ENCODE results near the gene ZMAT5. TPM values are rescaled to one million over a fixed set of nuclear protein-coding genes. Genes with fewer than 3 reads are reported as not detected.

ZMAT5 gene
- total and polyA plus RNA-seq, 9 of the 15 experiments (the other 6 are each of a cell fraction or from before 2014, with no cell fraction given), result 2.0 to 25.2 (median 11.9) TPM

- 81% methylated on average over 9 of the region's 9 CpGs for WGBS (ENCODE audit: insufficient coverage, low coverage, missing lambda C conversion rate)
- POLR2A ChIA-PET, result interaction anchor here (1.5 kb wide), 1 partner anchor 9 kb away, joined by 4 read pairs; no protein-coding TSS in a partner anchor
- peak; percentile 48; the same call in 2 of the 3 replicates for ATAC-seq
- H3K27me3 ChIP-seq (ENCODE audit: control insufficient read depth in 2 of 2, insufficient read depth in 2 of 2, low read length in 2 of 2), result no peaks in the 10 kb centered on the region
- no peak overlapping the region for H3K4me2 ChIP-seq (ENCODE audit: insufficient read depth, low read length)
- intact Hi-C loops (cut with micrococcal nuclease), result no loop called here
- no peak overlapping the region for H3K27ac ChIP-seq (ENCODE audit: extremely low read depth, low read depth, low read length)
- no peak overlapping the region for H2AFZ ChIP-seq (ENCODE audit: low read depth, low read length)
- BruUV-seq (replicated peaks), result no TSS peak
- H3K79me2 ChIP-seq (ENCODE audit: control insufficient read depth, insufficient read depth, low read length), result no peaks in the 10 kb centered on the region
- H3K4me3 ChIP-seq, result no peak overlapping the region
- in situ Hi-C loops (cut with MboI), result no loop called here
- no peak for DNase-seq (ENCODE audit: extremely low read depth in 1 of 4, low spot score in 3 of 4)
- no peak for FAIRE-seq
- no peaks in the 10 kb centered on the region for H3K9me1 ChIP-seq (ENCODE audit: control insufficient read depth, insufficient read depth, low read length)
- no peaks in the 10 kb centered on the region for H3K36me3 ChIP-seq (ENCODE audit: control insufficient read depth, insufficient read depth, low read length)
- TF ChIP-seq SMARCA4 (IDR thresholded peaks at IDR 0.05) (no peak), CTCFL (IDR thresholded peaks at IDR 0.05; ENCODE audit: borderline replicate concordance, insufficient read depth, low read depth, low read length, poor library complexity, severe bottlenecking) (no peak), ZKSCAN8 (CRISPR knock-in tag; IDR thresholded peaks at IDR 0.05) (no peak)
- no peaks in the 10 kb centered on the region for H3K9me3 ChIP-seq (replicated peaks; ENCODE audit: control insufficient read depth, insufficient read depth, low read depth, low read length)
- peaks cover 5 to 11% of the 10 kb centered on the region in 2 experiments; a peak in 4 of 5 replicates for H3K4me1 ChIP-seq (replicated peaks in 1 of 2; ENCODE audit: control insufficient read depth in 2 of 2, insufficient read depth in 2 of 2, low read length in 2 of 2)
- CTCF ChIA-PET (ENCODE audit: low intra/inter-chr PET ratio), result no interaction called here
- no peak overlapping the region; a peak in 1 of 4 replicates for H3K9ac ChIP-seq (ENCODE audit: insufficient read depth in 1 of 2, low read depth in 2 of 2, low read length in 2 of 2)
- H4K20me1 ChIP-seq (replicated peaks; ENCODE audit: control insufficient read depth, insufficient read depth, low read length), result no peaks in the 10 kb centered on the region
These were observed 18.4 kb downstream of the ZMAT5 start for GRCh38 chr22:29748248-29748893.
